ENCODE data around the gene BANF2. TPM values are rescaled to one million over a fixed set of nuclear protein-coding genes. Genes with fewer than 3 reads are reported as not detected.

BANF2 gene
- total and polyA plus RNA-seq, 2 of the 13 experiments (the other 11 are each of a cell fraction or from before 2014, with no cell fraction given) = 0.35 TPM; not detected in 1

DNA sequence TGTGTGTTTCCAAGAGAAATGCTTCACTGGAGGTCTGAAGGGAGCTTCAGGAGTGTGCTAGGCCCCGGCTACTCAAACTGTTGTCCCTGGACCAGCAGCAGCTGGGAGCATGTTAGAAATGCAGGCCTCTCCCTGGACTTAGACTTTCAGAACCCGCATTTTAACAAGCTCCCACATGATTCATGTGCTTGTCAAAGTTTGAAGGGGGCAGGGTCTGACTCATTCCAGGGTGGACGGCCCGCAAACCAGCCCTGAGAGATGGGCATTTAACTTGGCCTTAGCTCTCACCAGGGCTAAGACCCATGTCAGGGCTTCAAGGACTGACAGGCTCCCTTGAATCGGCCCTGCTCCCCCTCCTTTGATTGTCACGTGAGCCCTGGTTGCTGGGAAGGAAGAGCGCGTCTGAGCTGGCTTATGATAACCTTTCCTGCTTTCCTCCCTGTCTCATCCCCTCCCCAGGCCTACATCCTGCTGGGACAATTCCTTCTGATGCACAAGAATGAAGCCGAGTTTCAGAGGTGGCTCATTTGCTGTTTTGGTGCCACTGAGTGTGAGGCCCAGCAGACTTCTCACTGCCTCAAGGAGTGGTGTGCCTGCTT is 35.5 kb downstream of the BANF2 start:
- DNase-seq (ENCODE audit: low spot score) = no peak
- H3K4me2 ChIP-seq (ENCODE audit: low read depth, low read length) = peak overlapping the region; percentile 32
- H3K9ac ChIP-seq (ENCODE audit: insufficient read depth, low read depth, low read length) = no peak overlapping the region
- H3K27me3 ChIP-seq (ENCODE audit: control insufficient read depth in 1 of 2, insufficient read depth in 2 of 2, low read length in 2 of 2) = peaks cover 11 to 47% of the 10 kb centered on the region in 2 experiments; a peak in 4 of 5 replicates
- peak; percentile 40 for ATAC-seq
- no peak overlapping the region for H2AFZ ChIP-seq (ENCODE audit: low read length)
- H4K20me1 ChIP-seq (ENCODE audit: insufficient read depth, low read length) = no peaks in the 10 kb centered on the region
- intact Hi-C loops (cut with micrococcal nuclease; ENCODE audit: unreplicated experiment) = loop anchor here (10.0 kb wide), 1 partner anchor 711 kb away; no protein-coding TSS in a partner anchor
- no peak overlapping the region for H3K27ac ChIP-seq (ENCODE audit: extremely low read length, insufficient read depth, low read length)
- CTCF ChIA-PET (ENCODE audit: low intra/inter-chr PET ratio, low total read pairs) = no interaction called here
- no peak for FAIRE-seq
- no peaks in the 10 kb centered on the region for H3K36me3 ChIP-seq (replicated peaks in 1 of 2; ENCODE audit: control insufficient read depth in 1 of 2, insufficient read depth in 2 of 2, low read length in 2 of 2)
- peaks cover 4% of the 10 kb centered on the region; the same call in 1 of the 2 replicates for H3K9me3 ChIP-seq (ENCODE audit: low read length)
- H3K4me1 ChIP-seq (ENCODE audit: insufficient read depth, low read length) = peaks cover 25% of the 10 kb centered on the region
- in situ Hi-C loops (cut with HindIII; ENCODE audit: extremely low pct_ligation_motif_present, low pct_unique_long_range_greater_than_20kb) = no loop called here
- WGBS (ENCODE audit: low lambda C conversion rate) = 24% methylated on average over 8 of the region's 9 CpGs
- no peak overlapping the region for H3K4me3 ChIP-seq (replicated peaks in 1 of 3; ENCODE audit: insufficient read depth in 1 of 3, low read depth in 2 of 3, low read length in 3 of 3)
- POLR2A ChIA-PET = interaction anchor here (0.9 to 1.2 kb wide), 4 partner anchors 12 to 121 kb away, joined by 3 to 4 read pairs (median 3); partner anchors contain the start of gene RRBP1
- no peaks in the 10 kb centered on the region for H3K79me2 ChIP-seq (ENCODE audit: insufficient read depth, low read length)
- no TSS peak for BruUV-seq (replicated peaks)
- TF ChIP-seq ZNF816 (CRISPR knock-in tag; IDR thresholded peaks at IDR 0.05; ENCODE audit: borderline replicate concordance) (no peak), ZNF430 (CRISPR knock-in tag; IDR thresholded peaks at IDR 0.05) (no peak), ZFX (CRISPR knock-in tag; IDR thresholded peaks at IDR 0.05; ENCODE audit: low read depth) (0 out of 2 replicates have a peak, but pooled peaks have one; percentile 18), POGZ (CRISPR knock-in tag; IDR thresholded peaks at IDR 0.05) (no peak), FOXA1 (IDR thresholded peaks at IDR 0.05) (no peak), FOXA1 (CRISPR knock-in tag; IDR thresholded peaks at IDR 0.05) (no peak), ATAD3A (CRISPR knock-in tag; IDR thresholded peaks at IDR 0.05) (no peak), MBD4 (IDR thresholded peaks at IDR 0.05; ENCODE audit: borderline replicate concordance, low read length) (no peak), TEAD3 (CRISPR knock-in tag; optimal IDR thresholded peaks at IDR 0.05; ENCODE audit: borderline replicate concordance) (peak; percentile 18), DPF2 (CRISPR knock-in tag; IDR thresholded peaks at IDR 0.05; ENCODE audit: borderline replicate concordance, low read depth) (no peak), ELF1 (CRISPR knock-in tag; IDR thresholded peaks at IDR 0.05) (no peak), ZNF234 (CRISPR knock-in tag; conservative IDR thresholded peaks at IDR 0.05) (no peak), ZNF274 (CRISPR knock-in tag; IDR thresholded peaks at IDR 0.05) (0 out of 2 replicates have a peak, but pooled peaks have one; percentile 47)
- TF ChIP-seq, protein P1, sequence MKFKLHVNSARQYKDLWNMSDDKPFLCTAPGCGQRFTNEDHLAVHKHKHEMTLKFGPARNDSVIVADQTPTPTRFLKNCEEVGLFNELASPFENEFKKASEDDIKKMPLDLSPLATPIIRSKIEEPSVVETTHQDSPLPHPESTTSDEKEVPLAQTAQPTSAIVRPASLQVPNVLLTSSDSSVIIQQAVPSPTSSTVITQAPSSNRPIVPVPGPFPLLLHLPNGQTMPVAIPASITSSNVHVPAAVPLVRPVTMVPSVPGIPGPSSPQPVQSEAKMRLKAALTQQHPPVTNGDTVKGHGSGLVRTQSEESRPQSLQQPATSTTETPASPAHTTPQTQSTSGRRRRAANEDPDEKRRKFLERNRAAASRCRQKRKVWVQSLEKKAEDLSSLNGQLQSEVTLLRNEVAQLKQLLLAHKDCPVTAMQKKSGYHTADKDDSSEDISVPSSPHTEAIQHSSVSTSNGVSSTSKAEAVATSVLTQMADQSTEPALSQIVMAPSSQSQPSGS (CRISPR knock-in tag; IDR thresholded peaks at IDR 0.05) = no peak
- TF ChIP-seq, protein P2, sequence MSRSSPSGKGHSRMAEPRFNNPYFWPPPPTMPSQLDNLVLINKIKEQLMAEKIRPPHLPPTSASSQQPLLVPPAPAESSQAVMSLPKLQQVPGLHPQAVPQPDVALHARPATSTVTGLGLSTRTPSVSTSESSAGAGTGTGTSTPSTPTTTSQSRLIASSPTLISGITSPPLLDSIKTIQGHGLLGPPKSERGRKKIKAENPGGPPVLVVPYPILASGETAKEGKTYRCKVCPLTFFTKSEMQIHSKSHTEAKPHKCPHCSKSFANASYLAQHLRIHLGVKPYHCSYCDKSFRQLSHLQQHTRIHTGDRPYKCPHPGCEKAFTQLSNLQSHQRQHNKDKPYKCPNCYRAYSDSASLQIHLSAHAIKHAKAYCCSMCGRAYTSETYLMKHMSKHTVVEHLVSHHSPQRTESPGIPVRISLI (CRISPR knock-in tag; IDR thresholded peaks at IDR 0.05; ENCODE audit: borderline replicate concordance) = no peak
- TF ChIP-seq, protein P3, sequence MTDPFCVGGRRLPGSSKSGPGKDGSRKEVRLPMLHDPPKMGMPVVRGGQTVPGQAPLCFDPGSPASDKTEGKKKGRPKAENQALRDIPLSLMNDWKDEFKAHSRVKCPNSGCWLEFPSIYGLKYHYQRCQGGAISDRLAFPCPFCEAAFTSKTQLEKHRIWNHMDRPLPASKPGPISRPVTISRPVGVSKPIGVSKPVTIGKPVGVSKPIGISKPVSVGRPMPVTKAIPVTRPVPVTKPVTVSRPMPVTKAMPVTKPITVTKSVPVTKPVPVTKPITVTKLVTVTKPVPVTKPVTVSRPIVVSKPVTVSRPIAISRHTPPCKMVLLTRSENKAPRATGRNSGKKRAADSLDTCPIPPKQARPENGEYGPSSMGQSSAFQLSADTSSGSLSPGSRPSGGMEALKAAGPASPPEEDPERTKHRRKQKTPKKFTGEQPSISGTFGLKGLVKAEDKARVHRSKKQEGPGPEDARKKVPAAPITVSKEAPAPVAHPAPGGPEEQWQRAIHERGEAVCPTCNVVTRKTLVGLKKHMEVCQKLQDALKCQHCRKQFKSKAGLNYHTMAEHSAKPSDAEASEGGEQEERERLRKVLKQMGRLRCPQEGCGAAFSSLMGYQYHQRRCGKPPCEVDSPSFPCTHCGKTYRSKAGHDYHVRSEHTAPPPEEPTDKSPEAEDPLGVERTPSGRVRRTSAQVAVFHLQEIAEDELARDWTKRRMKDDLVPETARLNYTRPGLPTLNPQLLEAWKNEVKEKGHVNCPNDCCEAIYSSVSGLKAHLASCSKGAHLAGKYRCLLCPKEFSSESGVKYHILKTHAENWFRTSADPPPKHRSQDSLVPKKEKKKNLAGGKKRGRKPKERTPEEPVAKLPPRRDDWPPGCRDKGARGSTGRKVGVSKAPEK (CRISPR knock-in tag; IDR thresholded peaks at IDR 0.05; ENCODE audit: borderline replicate concordance) = peak; percentile 82; the same call in 1 of the 2 replicates
- TF ChIP-seq, protein P4, sequence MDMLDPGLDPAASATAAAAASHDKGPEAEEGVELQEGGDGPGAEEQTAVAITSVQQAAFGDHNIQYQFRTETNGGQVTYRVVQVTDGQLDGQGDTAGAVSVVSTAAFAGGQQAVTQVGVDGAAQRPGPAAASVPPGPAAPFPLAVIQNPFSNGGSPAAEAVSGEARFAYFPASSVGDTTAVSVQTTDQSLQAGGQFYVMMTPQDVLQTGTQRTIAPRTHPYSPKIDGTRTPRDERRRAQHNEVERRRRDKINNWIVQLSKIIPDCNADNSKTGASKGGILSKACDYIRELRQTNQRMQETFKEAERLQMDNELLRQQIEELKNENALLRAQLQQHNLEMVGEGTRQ (IDR thresholded peaks at IDR 0.05; ENCODE audit: low read depth, low read length) = no peak
- TF ChIP-seq, protein P4 (CRISPR knock-in tag; IDR thresholded peaks at IDR 0.05; ENCODE audit: borderline replicate concordance) = peak; percentile 41; the same call in 1 of the 2 replicates

Data from HepG2 (cell line).